ENCODE results near the gene ELK4. TPM values are rescaled to one million over a fixed set of nuclear protein-coding genes. Genes with fewer than 3 reads are reported as not detected.

ELK4 gene
- total and polyA plus RNA-seq, 9 donors: 5.8 to 69.5 (median 48.7) TPM

DNA sequence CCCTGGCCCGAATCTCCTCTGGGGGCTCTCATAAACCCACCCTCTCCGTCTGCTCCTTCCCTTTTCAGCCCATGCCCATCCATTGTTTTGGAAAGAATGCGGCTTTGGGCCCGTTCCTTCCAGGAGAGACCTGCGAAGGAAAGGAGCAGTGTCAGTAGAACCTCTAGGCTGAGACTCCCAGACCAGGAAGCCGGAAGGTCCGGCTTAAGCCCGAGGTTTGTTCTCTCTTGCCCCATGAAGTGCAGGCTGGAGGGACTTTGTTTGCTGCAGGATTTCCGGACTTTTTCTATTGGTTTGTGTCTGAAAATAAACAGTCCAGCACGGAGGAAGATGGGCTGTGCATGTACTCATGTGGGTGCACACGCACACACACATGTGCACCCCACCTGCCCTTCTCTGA lies 49.8 kb downstream of the ELK4 start:
- no peak overlapping the region for H3K27ac ChIP-seq

DNA sequence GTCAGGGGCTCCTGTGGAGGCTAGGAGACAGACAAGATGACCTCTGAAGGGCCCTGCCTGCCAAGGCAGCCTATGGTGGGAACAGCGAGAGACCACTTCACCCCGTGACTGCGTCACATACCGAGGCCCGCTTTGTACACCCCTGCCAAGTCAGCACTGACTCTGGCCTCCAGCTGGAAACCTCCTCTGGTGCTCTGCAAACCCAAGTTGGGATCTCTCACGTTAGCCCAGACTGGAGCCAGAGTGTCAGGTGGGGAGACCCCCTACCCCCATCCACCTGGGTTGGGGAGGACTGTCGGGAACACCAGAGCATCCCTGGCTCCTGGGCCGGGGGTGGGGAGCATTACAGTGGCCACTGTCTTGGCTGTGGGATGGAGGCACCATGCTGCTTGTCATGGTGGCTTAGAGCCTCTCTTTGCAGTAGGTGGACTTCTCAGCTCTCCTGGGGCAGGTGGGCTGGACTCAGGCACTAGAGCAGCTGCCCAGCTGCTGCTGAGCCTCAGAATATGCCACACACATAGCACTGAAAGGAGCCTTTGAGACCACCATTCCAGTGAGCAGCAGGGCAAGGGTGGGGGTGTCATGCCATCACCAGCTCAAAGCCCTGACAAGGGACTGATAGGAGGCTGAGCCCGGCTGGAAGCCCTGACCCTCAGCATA lies 50.4 kb downstream of the ELK4 start:
- no peak overlapping the region for H3K4me3 ChIP-seq
- H3K9me3 ChIP-seq: no peaks in the 10 kb centered on the region
- no peaks in the 10 kb centered on the region for H3K36me3 ChIP-seq
- no peak overlapping the region for H3K27ac ChIP-seq
- no peak for TF ChIP-seq POLR2A (IDR thresholded peaks at IDR 0.05)
- H3K4me1 ChIP-seq (ENCODE audit: insufficient read depth): peaks cover 13% of the 10 kb centered on the region
- intact Hi-C loops (cut with DNase I): loop anchor here in 1 of 4 donors (10.0 kb wide), 1 partner anchor 47 kb away; no protein-coding TSS in a partner anchor
- H3K27me3 ChIP-seq: no peaks in the 10 kb centered on the region
- no peak for DNase-seq
- WGBS, 3 donors: 92 to 94% (median 92%) methylated on average over 9 of the region's 9 CpGs

More for the DNA sequence above, 49.8 kb downstream of the ELK4 start:
- no peak overlapping the region for H3K4me3 ChIP-seq
- no peaks in the 10 kb centered on the region for H3K27me3 ChIP-seq
- 34 to 58% (median 51%) methylated on average over 11 of the region's 11 CpGs for WGBS, 3 donors
- no peaks in the 10 kb centered on the region for H3K36me3 ChIP-seq
- intact Hi-C loops (cut with DNase I): loop anchor here in 1 of 4 donors (10.0 kb wide), 1 partner anchor 47 kb away; no protein-coding TSS in a partner anchor
- TF ChIP-seq EP300 (IDR thresholded peaks at IDR 0.05): no peak
- TF ChIP-seq, protein P1, sequence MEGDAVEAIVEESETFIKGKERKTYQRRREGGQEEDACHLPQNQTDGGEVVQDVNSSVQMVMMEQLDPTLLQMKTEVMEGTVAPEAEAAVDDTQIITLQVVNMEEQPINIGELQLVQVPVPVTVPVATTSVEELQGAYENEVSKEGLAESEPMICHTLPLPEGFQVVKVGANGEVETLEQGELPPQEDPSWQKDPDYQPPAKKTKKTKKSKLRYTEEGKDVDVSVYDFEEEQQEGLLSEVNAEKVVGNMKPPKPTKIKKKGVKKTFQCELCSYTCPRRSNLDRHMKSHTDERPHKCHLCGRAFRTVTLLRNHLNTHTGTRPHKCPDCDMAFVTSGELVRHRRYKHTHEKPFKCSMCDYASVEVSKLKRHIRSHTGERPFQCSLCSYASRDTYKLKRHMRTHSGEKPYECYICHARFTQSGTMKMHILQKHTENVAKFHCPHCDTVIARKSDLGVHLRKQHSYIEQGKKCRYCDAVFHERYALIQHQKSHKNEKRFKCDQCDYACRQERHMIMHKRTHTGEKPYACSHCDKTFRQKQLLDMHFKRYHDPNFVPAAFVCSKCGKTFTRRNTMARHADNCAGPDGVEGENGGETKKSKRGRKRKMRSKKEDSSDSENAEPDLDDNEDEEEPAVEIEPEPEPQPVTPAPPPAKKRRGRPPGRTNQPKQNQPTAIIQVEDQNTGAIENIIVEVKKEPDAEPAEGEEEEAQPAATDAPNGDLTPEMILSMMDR (IDR thresholded peaks at IDR 0.05): no peak
- no peak for TF ChIP-seq POLR2A (IDR thresholded peaks at IDR 0.05)
- peaks cover 13% of the 10 kb centered on the region for H3K4me1 ChIP-seq (ENCODE audit: insufficient read depth)
- no peaks in the 10 kb centered on the region for H3K9me3 ChIP-seq
- no peak for DNase-seq

DNA sequence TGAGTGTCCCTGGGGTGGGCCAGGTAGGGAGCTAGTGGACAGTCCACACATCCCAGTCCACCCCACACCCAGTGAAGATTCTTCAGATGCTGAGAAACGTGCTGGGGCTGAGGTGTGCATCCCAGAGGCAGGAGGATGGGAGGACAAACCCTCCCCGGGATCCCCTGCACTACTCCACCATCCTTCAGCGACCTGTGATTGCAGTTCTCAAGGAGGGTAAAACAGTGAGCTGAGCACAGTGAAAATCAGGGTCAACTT lies 51.0 kb downstream of the ELK4 start:
- 78 to 93% (median 85%) methylated on average over 3 of the region's 3 CpGs for WGBS, 3 donors

DNA sequence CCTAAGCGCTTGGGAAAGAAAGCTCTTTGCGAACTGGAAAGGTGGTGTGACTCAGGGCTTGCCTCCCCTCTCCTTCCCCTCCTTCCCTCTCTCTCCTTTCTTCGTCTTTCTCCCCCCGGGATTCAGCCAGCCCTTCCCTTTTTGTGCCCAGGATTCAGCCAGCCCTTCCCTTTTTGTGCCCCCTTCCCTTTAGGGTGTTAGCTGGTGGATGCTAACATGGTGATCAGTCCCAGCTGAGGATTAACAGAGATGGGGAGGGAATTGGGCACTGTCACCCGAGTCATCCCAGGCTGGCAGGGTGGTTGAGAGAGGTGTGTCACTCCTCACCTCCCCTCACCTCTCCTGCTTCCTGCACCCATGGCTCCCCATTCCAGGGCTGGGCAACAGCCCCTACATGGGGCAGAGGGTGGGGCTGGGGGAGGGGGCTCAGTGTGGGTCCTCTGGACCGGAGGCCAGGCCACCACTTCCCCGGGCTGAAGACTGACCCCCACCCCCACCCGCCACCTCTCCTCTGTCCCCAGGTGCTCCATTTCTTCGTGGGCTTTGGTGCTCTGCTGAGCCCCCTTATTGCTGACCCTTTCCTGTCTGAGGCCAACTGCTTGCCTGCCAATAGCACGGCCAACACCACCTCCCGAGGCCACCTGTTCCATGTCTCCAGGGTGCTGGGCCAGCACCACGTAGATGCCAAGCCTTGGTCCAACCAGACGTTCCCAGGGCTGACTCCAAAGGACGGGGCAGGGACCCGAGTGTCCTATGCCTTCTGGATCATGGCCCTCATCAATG lies 51.5 kb downstream of the ELK4 start:
- H3K4me3 ChIP-seq: no peak overlapping the region
- H3K36me3 ChIP-seq: no peaks in the 10 kb centered on the region
- no peak for DNase-seq
- WGBS, 3 donors: 82% methylated on average over 15 of the region's 15 CpGs
- intact Hi-C loops (cut with DNase I): loop anchor here in 1 of 4 donors (10.0 kb wide), 1 partner anchor 46 kb away; no protein-coding TSS in a partner anchor
- H3K4me1 ChIP-seq (ENCODE audit: insufficient read depth): peaks cover 13% of the 10 kb centered on the region
- H3K9me3 ChIP-seq: no peaks in the 10 kb centered on the region
- no peak overlapping the region for H3K27ac ChIP-seq
- TF ChIP-seq EP300 (IDR thresholded peaks at IDR 0.05) (no peak), POLR2A (IDR thresholded peaks at IDR 0.05) (no peak)
- TF ChIP-seq, protein P1 (IDR thresholded peaks at IDR 0.05): no peak
- H3K27me3 ChIP-seq: no peaks in the 10 kb centered on the region

More for the DNA sequence above, 51.0 kb downstream of the ELK4 start:
- no peak for DNase-seq
- H3K27ac ChIP-seq: no peak overlapping the region
- H3K9me3 ChIP-seq: no peaks in the 10 kb centered on the region
- H3K36me3 ChIP-seq: no peaks in the 10 kb centered on the region
- peaks cover 13% of the 10 kb centered on the region for H3K4me1 ChIP-seq (ENCODE audit: insufficient read depth)
- intact Hi-C loops (cut with DNase I): loop anchor here in 1 of 4 donors (10.0 kb wide), 1 partner anchor 46 kb away; no protein-coding TSS in a partner anchor
- H3K4me3 ChIP-seq: no peak overlapping the region
- no peaks in the 10 kb centered on the region for H3K27me3 ChIP-seq
- TF ChIP-seq EP300 (IDR thresholded peaks at IDR 0.05) (no peak), POLR2A (IDR thresholded peaks at IDR 0.05) (no peak)
- TF ChIP-seq, protein P1 (IDR thresholded peaks at IDR 0.05): no peak

Data from ovary (tissue), 9 donors.